Measurements from ENCODE around the gene CDC34.

CDC34 gene

DNA sequence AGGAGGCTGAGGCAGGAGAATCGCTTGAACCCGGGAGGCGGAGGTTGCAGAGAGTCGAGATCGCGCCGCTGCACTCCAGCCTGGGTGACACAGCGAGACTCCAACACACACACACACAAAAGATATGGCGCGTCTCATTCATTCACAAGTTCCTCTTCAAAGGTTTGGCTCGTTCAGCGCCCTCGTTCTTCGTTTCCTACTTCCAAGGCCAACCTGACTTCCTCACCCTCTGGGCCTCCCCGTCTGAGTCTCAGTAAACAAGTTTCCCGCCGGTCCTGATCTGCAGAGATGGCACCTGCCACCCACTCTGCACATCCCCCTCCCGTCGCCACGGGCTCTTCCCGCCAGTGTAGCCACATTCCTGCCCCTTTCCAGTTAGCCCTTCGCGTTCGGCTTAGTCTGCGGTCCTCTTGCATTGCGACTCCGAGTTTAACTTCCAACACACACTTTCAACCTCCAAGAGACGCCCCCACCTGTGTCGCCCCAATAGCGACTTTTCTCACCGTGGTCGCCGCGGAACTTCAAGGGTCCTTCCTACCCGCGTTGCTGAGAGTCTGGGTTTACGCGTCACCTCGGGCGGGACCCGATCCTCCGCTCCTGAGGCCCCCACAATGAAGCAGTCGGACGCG is 39.5 kb downstream of the CDC34 start:
- Histone ChIP-seq H3K4me2 (ENCODE audit: low read length) (peak overlapping the region; percentile 78), H3K9me3 (ENCODE audit: control insufficient read depth, insufficient read depth, low read length) (no peaks in the 10 kb centered on the region), H3K36me3 (ENCODE audit: control insufficient read depth, low read length) (peaks cover 38% of the 10 kb centered on the region), H4K20me1 (ENCODE audit: control insufficient read depth, insufficient read depth, low read depth, low read length) (peaks cover 15% of the 10 kb centered on the region), H3K27ac (ENCODE audit: low read depth, low read length) (peak overlapping the region; percentile 96), H3K79me2 (ENCODE audit: control insufficient read depth, low read length) (peaks cover 45% of the 10 kb centered on the region), H3K9me2 (replicated peaks; ENCODE audit: control insufficient read depth, low read length) (no peaks in the 10 kb centered on the region), H3F3A (ENCODE audit: control insufficient read depth, insufficient read depth) (peaks cover 15% of the 10 kb centered on the region), H3K4me1 (ENCODE audit: control insufficient read depth, low read length) (peaks cover 21% of the 10 kb centered on the region), H3K27me3 (ENCODE audit: control insufficient read depth, low read length) (no peaks in the 10 kb centered on the region), H3K4me3 (ENCODE audit: low read length) (peak overlapping the region; percentile 95)
- TF ChIP-seq CTCF (IDR thresholded peaks at IDR 0.05; ENCODE audit: low read depth, low read length, poor library complexity, severe bottlenecking) (no peak), EZH2phosphoT487 (IDR thresholded peaks at IDR 0.05; ENCODE audit: borderline replicate concordance, low read length) (no peak)

DNA sequence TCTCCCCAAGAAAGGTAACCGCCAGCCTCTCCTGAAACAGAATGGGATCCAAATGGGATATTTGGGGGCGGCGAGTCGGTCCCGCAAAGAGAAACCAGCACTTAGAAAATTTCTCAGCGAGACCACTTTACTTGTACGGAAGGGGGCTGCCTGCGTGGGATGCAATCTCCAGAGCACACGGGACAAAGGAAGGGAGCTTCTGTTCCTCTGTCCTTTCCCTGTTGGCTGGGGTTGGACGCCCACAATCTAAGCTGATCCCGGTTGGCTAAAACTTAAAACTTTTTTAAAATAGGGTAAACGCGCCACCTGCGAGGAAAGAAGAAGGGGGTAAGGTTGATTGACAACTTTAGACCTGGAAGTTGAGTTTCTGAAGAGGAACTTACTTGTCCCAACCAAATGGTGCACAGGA is 40.0 kb downstream of the CDC34 start:
- H3K4me2 ChIP-seq (ENCODE audit: low read length), result peak overlapping the region; percentile 78
- peaks cover 50% of the 10 kb centered on the region for H3K79me2 ChIP-seq (ENCODE audit: control insufficient read depth, low read length)
- peaks cover 21% of the 10 kb centered on the region for H3K4me1 ChIP-seq (ENCODE audit: control insufficient read depth, low read length)
- peaks cover 41% of the 10 kb centered on the region for H3K36me3 ChIP-seq (ENCODE audit: control insufficient read depth, low read length)
- H3K9me3 ChIP-seq (ENCODE audit: control insufficient read depth, insufficient read depth, low read length), result no peaks in the 10 kb centered on the region
- H3F3A ChIP-seq (ENCODE audit: control insufficient read depth, insufficient read depth), result peaks cover 15% of the 10 kb centered on the region
- peak overlapping the region; percentile 96 for H3K27ac ChIP-seq (ENCODE audit: low read depth, low read length)
- no peaks in the 10 kb centered on the region for H3K27me3 ChIP-seq (ENCODE audit: control insufficient read depth, low read length)
- peaks cover 16% of the 10 kb centered on the region for H4K20me1 ChIP-seq (ENCODE audit: control insufficient read depth, insufficient read depth, low read depth, low read length)
- H3K9me2 ChIP-seq (replicated peaks; ENCODE audit: control insufficient read depth, low read length), result no peaks in the 10 kb centered on the region
- no peak for TF ChIP-seq CTCF (IDR thresholded peaks at IDR 0.05; ENCODE audit: low read depth, low read length, poor library complexity, severe bottlenecking)
- TF ChIP-seq EZH2phosphoT487 (IDR thresholded peaks at IDR 0.05; ENCODE audit: borderline replicate concordance, low read length), result no peak
- peak overlapping the region; percentile 95 for H3K4me3 ChIP-seq (ENCODE audit: low read length)

DNA sequence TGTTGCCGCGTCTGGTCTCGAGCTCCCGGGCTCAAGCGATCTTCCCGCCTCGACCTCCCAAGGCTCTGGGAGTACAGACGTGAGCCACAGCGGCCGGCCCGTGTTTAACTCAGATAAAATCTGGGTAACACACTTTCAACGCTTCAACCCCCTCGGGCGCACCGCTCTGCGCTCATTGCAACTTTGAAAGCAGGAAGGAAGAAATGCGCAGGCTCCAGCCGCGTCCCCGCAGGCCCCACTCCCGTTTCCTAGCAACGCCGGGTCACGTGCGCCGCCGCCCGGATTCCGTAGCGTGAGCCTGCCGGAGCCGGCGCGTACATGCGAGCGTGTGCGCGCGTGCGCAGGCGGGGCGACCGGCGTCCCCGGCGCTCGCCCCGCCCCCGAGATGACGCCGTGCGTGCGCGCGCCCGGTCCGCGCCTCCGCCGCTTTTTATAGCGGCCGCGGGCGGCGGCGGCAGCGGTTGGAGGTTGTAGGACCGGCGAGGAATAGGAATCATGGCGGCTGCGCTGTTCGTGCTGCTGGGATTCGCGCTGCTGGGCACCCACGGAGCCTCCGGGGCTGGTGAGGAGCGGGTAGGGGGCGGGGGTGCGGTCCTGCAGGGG is 40.7 kb downstream of the CDC34 start, which contains the start of gene BSG:
Gene BSG, plus strand, starts transcription at position 457 of the 603 bp plus-strand sequence. Its CDS starts 39 bp downstream, at position 496.
- Histone ChIP-seq H3K4me1 (ENCODE audit: control insufficient read depth, low read length) (peaks cover 21% of the 10 kb centered on the region), H3F3A (ENCODE audit: control insufficient read depth, insufficient read depth) (peaks cover 15% of the 10 kb centered on the region), H3K27me3 (ENCODE audit: control insufficient read depth, low read length) (no peaks in the 10 kb centered on the region), H3K4me2 (ENCODE audit: low read length) (peak within 1 kb of the TSS; percentile 95), H3K79me2 (ENCODE audit: control insufficient read depth, low read length) (peaks cover 57% of the 10 kb centered on the region), H3K27ac (ENCODE audit: low read depth, low read length) (peak within 1 kb of the TSS; percentile 96), H3K36me3 (ENCODE audit: control insufficient read depth, low read length) (peaks cover 45% of the 10 kb centered on the region), H3K4me3 (ENCODE audit: low read length) (peak within 1 kb of the TSS; percentile 95), H4K20me1 (ENCODE audit: control insufficient read depth, insufficient read depth, low read depth, low read length) (peaks cover 22% of the 10 kb centered on the region), H3K9me2 (replicated peaks; ENCODE audit: control insufficient read depth, low read length) (no peaks in the 10 kb centered on the region), H3K9me3 (ENCODE audit: control insufficient read depth, insufficient read depth, low read length) (no peaks in the 10 kb centered on the region)
- no peak for TF ChIP-seq EZH2phosphoT487 (IDR thresholded peaks at IDR 0.05; ENCODE audit: borderline replicate concordance, low read length)
- TF ChIP-seq CTCF (IDR thresholded peaks at IDR 0.05; ENCODE audit: low read depth, low read length, poor library complexity, severe bottlenecking), result no peak
